Transverse colon (tissue), 4 donors: Measurements from ENCODE around the gene HDAC4. TPM values are rescaled to one million over a fixed set of nuclear protein-coding genes. Genes with fewer than 3 reads are reported as not detected.

Experiments
- DNase-seq: peaks from one replicate; pipeline ENCODE4 v3.0.0-alpha.2; 2019
- H3K27ac ChIP-seq, 4 donors: fragments of 200-600 bp; sonication (generic); 2 replicates each; pipeline ENCODE4 v1.5.1; 2016 to 2018; ENCODE audit warnings: inconsistent platforms in 4 of 4
- H3K27me3 ChIP-seq: fragments of 200-600 bp; sonication (generic); 2 replicates; pipeline ENCODE4 v1.5.1; 2017; ENCODE audit warnings: inconsistent platforms
- H3K36me3 ChIP-seq, 4 donors: fragments of 200-600 bp; sonication (generic); 2 replicates each; pipeline ENCODE4 v1.5.1; 2017 to 2019; ENCODE audit warnings: inconsistent platforms in 4 of 4
- H3K4me1 ChIP-seq, 4 donors: fragments of 200-600 bp; sonication (generic); 2 replicates each; pipeline ENCODE4 v1.5.1; 2017 to 2020; ENCODE audit warnings: inconsistent platforms in 4 of 4
- H3K4me3 ChIP-seq, 4 donors: fragments of 200-600 bp; sonication (generic); 1 replicate in 1 of 4; 2 replicates in 3 of 4; pipeline versions ENCODE4 v1.5.1 to v1.6.1; 2017 to 2019; ENCODE audit warnings: inconsistent platforms in 4 of 4
- H3K9me3 ChIP-seq, 2 donors: fragments of 200-600 bp; sonication (generic); 2 replicates each; pipeline ENCODE4 v1.5.1; 2017 to 2019; ENCODE audit warnings: inconsistent platforms in 2 of 2
- CTCF ChIP-seq, 5 experiments: fragments of 200-600 bp in 3 of 5; fragments of 450-650 bp in 2 of 5; sonication (generic) in 3 of 5; IDR thresholded peaks; 1 replicate in 2 of 5; 2 replicates in 3 of 5; pipeline ENCODE4 v1.5.1; 2016 to 2017; ENCODE audit warnings: antibody characterized with exemption in 5 of 5, inconsistent platforms in 3 of 5, mild to moderate bottlenecking in 2 of 5, moderate library complexity in 1 of 5
- EP300 ChIP-seq: sonication (generic); formaldehyde crosslinking; IDR thresholded peaks from one replicate; pipeline ENCODE4 v1.6.1; 2017; ENCODE audit warnings: antibody characterized with exemption, low read depth
- POLR2A ChIP-seq: fragments of 450-650 bp; IDR thresholded peaks from one replicate; pipeline ENCODE4 v1.6.1; 2016; ENCODE audit warnings: antibody characterized with exemption, mild to moderate bottlenecking, moderate library complexity
- POLR2AphosphoS5 ChIP-seq, 3 donors: sonication (generic); formaldehyde crosslinking; IDR thresholded peaks; one replicate each; pipeline ENCODE4 v1.6.1; 2016; ENCODE audit warnings: antibody characterized with exemption in 3 of 3
- WGBS, 2 donors: methylation state at CpG; one replicate each; pipeline ENCODE4 v1.1.5; 2018; ENCODE audit warnings: low coverage in 1 of 2; 5-methylcytosine and 5-hydroxymethylcytosine counted together
- in situ Hi-C, 4 donors: fragments of 200-750 bp; cut with MboI; loops; one replicate each; pipeline versions ENCODE4 v1.15.0 to v1.15.1; 2017; ENCODE audit warnings: low sequenced_read_pairs in 3 of 4, low pct_ligation_motif_present in 1 of 4, low pct_unique_long_range_greater_than_20kb in 1 of 4
- intact Hi-C: fragments of 100-400 bp; cut with DNase I; formaldehyde crosslinking; loops from one replicate; pipeline ENCODE4 v1.15.1; 2023; ENCODE audit warnings: low total_unique reads
- total RNA-seq, 4 donors: library from RNA; depleted of rRNA; stranded (reverse); fragments of >200 nt; gene quantifications; one replicate each; pipeline ENCODE4 v1.1.0, GENCODE V29; 2016

HDAC4 gene
- total RNA-seq, 4 donors from 2014 or later: 33.9 to 192 (median 112) TPM

GRCh38 chr2:239113615-239114014 is 287.2 kb downstream of the HDAC4 start:
- Histone ChIP-seq H3K27ac (peak overlapping the region; percentile 62 to 85 (median 78)), H3K4me3 (no peak overlapping the region), H3K36me3 (peaks cover 0 to 7% (median 0%) of the 10 kb centered on the region in 4 donors), H3K27me3 (no peaks in the 10 kb centered on the region), H3K4me1 (peaks cover 20 to 35% (median 24%) of the 10 kb centered on the region in 4 donors), H3K9me3 (no peaks in the 10 kb centered on the region)
- in situ Hi-C loops (no loop called here), intact Hi-C loops (loop anchor here (10.0 kb wide), 1 partner anchor 191 kb away; no protein-coding TSS in a partner anchor)
- DNase-seq: no peak
- WGBS, 2 donors: 47 to 60% methylated on average over 1 to 8 of the region's 8 CpGs
- no peak for TF ChIP-seq CTCF (IDR thresholded peaks at IDR 0.05)
- TF ChIP-seq POLR2A: no peak
- no peak for TF ChIP-seq POLR2AphosphoS5 (IDR thresholded peaks at IDR 0.05)
- no peak for TF ChIP-seq EP300

GRCh38 chr2:239113171-239113570 is 287.6 kb downstream of the HDAC4 start:
- peak; percentile 25 for DNase-seq
- no peaks in the 10 kb centered on the region for H3K27me3 ChIP-seq
- in situ Hi-C loops: no loop called here

GRCh38 chr2:239112127-239112774 is 288.6 kb downstream of the HDAC4 start:
- intact Hi-C loops (loop anchor here (10.0 kb wide), 1 partner anchor 193 kb away; no protein-coding TSS in a partner anchor), in situ Hi-C loops (no loop called here)
- WGBS, 2 donors: 85% methylated on average over 12 of the region's 14 CpGs; no CpG with 5 or more reads in 1 of the 2 donors
- Histone ChIP-seq H3K36me3 (peaks cover 0 to 13% (median 0%) of the 10 kb centered on the region in 4 donors), H3K27ac (peak overlapping the region; percentile 62 to 85 (median 78)), H3K4me3 (no peak overlapping the region), H3K9me3 (no peaks in the 10 kb centered on the region), H3K27me3 (no peaks in the 10 kb centered on the region), H3K4me1 (peaks cover 20 to 35% (median 24%) of the 10 kb centered on the region in 4 donors)
- TF ChIP-seq POLR2AphosphoS5 (IDR thresholded peaks at IDR 0.05) (no peak), CTCF (IDR thresholded peaks at IDR 0.05) (no peak), POLR2A (no peak), EP300 (no peak)
- no peak for DNase-seq

More at GRCh38 chr2:239113171-239113570, 287.6 kb downstream of the HDAC4 start:
- Histone ChIP-seq H3K9me3 (no peaks in the 10 kb centered on the region), H3K4me1 (peaks cover 20 to 35% (median 24%) of the 10 kb centered on the region in 4 donors), H3K27ac (peak overlapping the region; percentile 62 to 85 (median 78)), H3K4me3 (no peak overlapping the region), H3K36me3 (peaks cover 0 to 7% (median 0%) of the 10 kb centered on the region in 4 donors)
- TF ChIP-seq POLR2A: no peak
- no peak for TF ChIP-seq EP300
- no peak for TF ChIP-seq POLR2AphosphoS5 (IDR thresholded peaks at IDR 0.05)
- TF ChIP-seq CTCF (IDR thresholded peaks at IDR 0.05): no peak
- intact Hi-C loops: loop anchor here (10.0 kb wide), 1 partner anchor 192 kb away; no protein-coding TSS in a partner anchor
- 25 to 31% methylated on average over 4 to 12 of the region's 12 CpGs for WGBS, 2 donors

GRCh38 chr2:239111401-239112100 is 289.3 kb downstream of the HDAC4 start:
- no peak overlapping the region for H3K4me3 ChIP-seq
- WGBS, 2 donors: 87% methylated on average over 21 of the region's 36 CpGs; no CpG with 5 or more reads in 1 of the 2 donors
- TF ChIP-seq EP300 (no peak), CTCF (IDR thresholded peaks at IDR 0.05) (no peak), POLR2AphosphoS5 (IDR thresholded peaks at IDR 0.05) (peak in 1 of 3 donors; percentile 10)
- intact Hi-C loops (loop anchor here (10.0 kb wide), 1 partner anchor 193 kb away; no protein-coding TSS in a partner anchor), in situ Hi-C loops (no loop called here)
- peak overlapping the region; percentile 62 to 85 (median 78) for H3K27ac ChIP-seq
- H3K9me3 ChIP-seq: no peaks in the 10 kb centered on the region
- H3K27me3 ChIP-seq: no peaks in the 10 kb centered on the region
- peaks cover 20 to 35% (median 24%) of the 10 kb centered on the region in 4 donors for H3K4me1 ChIP-seq
- no peak for DNase-seq
- peaks cover 0 to 17% (median 0%) of the 10 kb centered on the region in 4 donors for H3K36me3 ChIP-seq
